ENCODE data around the gene THAP8.

The THAP8 gene

DNA sequence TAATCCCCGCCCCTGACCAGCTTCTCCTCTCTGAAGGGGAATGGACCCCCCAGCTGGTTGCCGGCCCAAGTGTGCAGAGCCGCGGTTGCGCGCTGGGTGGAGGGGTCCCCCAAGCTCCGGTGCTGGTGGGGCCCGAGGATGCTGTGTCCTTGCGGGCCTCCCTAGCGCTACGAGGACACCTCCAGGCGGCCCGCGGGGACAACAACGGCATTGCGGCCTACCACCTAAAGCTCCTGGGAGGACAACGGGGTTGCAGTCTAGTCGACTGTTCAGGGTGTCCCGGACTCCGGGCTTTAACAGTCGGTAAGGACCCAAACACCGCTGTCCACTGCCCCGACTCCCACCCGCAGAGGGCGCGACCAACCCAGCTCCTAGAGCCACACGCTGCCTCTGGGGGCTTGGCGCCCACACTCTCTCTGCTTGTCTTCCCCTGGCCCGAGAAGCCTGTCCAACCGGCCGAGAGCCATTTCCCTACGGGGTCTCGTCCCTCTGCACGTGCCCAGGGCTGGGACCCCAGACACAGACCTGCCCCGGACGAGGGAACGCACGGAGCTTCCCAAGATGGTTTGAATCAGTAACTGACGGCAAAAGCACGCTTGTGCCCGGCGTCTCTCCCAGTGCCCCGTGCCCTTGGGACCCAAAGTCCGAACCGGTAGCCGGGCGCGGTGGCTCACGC lies 60.0 kb downstream of the THAP8 start:
- DNase-seq (ENCODE audit: low read depth): no peak
- TF ChIP-seq, protein P1, sequence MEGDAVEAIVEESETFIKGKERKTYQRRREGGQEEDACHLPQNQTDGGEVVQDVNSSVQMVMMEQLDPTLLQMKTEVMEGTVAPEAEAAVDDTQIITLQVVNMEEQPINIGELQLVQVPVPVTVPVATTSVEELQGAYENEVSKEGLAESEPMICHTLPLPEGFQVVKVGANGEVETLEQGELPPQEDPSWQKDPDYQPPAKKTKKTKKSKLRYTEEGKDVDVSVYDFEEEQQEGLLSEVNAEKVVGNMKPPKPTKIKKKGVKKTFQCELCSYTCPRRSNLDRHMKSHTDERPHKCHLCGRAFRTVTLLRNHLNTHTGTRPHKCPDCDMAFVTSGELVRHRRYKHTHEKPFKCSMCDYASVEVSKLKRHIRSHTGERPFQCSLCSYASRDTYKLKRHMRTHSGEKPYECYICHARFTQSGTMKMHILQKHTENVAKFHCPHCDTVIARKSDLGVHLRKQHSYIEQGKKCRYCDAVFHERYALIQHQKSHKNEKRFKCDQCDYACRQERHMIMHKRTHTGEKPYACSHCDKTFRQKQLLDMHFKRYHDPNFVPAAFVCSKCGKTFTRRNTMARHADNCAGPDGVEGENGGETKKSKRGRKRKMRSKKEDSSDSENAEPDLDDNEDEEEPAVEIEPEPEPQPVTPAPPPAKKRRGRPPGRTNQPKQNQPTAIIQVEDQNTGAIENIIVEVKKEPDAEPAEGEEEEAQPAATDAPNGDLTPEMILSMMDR (IDR thresholded peaks at IDR 0.05; ENCODE audit: control insufficient read depth, insufficient read depth, low read depth, low read length, missing control alignments): no peak
- H3K4me3 ChIP-seq (ENCODE audit: control insufficient read depth, low read depth, low read length): peak overlapping the region; percentile 84

DNA sequence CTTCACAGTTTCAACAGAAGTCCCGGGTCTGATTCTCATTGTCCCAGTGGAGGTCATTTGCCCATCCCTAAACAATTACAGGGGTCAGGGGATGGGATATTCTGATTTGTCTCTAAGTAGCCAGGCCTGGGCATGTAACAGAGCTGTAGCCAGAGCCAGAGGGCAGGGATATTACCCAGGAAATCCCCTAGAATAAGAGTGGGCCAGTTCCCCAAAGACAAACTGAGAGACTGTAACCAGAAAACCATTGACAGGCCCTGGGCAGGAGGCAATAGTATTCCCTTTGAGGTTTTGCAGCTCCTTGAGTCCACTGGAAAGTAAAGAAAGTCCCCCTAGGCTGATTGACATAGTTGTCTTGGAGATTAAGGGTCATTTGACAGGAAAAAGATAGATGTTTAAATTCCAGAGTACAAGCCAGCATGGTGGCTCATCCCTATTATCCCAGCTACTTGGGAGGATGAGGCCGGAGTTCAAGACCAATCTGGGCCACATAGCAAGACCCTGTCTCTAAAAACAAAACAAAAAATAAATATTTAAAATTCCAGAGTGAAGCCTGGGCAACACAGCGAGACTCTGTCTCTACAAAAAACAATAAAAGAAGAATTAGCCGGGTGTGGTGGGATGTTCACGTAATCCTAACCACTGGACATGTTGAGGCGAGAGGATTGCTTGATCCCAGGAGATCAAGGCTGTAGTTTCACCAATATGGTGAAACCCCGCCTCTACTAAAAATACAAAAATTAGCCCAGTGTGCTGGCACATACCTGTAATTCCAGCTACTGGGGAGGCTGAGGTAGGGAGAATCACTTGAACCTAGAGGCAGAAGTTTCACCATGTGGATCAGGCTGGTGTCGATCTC lies 60.9 kb downstream of the THAP8 start:
- TF ChIP-seq, protein P1 (IDR thresholded peaks at IDR 0.05; ENCODE audit: control insufficient read depth, insufficient read depth, low read depth, low read length, missing control alignments): no peak
- no peak overlapping the region for H3K4me3 ChIP-seq (ENCODE audit: control insufficient read depth, low read depth, low read length)
- DNase-seq (ENCODE audit: low read depth): no peak

DNA sequence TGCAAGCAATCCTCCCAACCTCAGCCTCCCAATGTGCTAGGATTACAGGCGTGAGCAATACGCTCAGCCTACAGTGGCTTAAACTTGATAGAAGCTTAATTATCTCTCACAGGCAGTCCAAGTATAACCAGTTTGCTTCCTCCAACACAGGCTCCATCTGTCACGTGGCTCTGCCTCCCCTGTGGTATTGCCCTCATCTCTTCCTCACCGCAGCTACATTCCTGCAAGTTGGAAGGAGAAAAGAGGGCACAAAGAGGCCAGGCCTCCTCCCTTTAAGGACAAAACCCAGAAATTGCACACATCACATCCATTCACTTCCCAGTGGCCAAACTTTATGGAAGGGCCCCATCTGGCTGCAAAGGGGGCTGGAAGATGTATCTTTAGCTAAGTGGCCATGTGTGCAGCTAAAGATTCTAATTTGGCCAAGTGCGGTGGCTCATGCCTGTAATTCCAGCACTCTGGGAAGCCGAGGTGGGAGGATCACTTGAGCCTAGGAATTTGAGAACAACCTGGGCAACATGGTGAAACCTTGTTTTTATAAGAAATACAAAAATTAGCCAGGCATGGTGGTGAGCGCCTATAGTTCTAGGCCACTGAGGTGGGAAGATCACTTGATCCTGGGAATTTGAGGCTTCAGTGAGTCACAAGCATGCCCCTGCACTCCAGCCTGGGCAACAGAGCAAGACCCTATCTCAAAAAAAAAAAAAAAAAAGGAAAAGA lies 62.2 kb downstream of the THAP8 start:
- no peak overlapping the region for H3K4me3 ChIP-seq (ENCODE audit: control insufficient read depth, low read depth, low read length)
- TF ChIP-seq, protein P1 (IDR thresholded peaks at IDR 0.05; ENCODE audit: control insufficient read depth, insufficient read depth, low read depth, low read length, missing control alignments): no peak
- DNase-seq (ENCODE audit: low read depth): no peak

DNA sequence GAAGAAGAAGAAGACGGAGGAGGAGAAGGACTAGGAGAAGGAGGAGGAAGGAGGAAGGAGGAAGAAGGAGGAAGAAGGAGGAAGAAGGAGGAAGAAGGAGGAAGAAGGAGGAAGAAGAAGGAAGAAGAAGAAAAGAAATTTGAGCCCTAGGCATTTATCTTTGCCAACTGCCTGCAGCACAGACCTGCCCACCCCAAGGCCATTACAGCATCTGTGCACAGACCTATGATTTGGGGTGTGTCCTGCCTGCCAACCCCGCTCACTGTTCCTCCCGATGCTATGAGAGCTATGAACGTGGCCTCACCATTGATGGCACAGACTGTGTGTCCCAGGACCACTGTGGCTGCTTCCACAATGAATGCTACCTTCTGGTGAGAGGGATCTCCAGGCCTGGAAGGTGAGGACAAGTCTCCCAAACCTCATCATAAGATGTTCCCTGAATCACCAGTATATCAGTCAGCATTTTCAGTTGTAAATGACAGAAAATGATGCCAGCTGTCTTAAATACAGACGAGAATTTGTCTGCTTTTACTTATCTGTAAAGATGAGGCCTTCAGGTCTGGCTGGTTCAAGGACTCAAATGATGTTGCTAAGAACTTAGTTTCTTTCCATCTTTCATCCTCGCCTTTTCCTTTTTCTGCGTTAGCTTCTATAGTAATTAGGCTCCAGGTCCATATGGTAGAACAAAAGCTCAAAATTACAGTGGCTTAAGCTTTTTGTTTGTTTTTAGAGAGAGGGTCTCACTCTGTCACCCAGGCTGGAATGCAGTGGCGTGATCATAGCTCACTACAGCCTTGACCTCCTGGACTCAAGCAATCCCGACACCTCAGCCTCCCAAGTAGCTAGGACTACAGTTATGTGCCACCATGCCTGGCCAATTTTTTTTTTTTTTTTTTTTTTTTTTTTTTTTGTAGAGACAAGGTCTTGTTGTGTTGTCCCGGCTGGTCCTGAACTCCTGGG lies 63.0 kb downstream of the THAP8 start:
- DNase-seq (ENCODE audit: low read depth): no peak
- no peak overlapping the region for H3K4me3 ChIP-seq (ENCODE audit: control insufficient read depth, low read depth, low read length)
- TF ChIP-seq, protein P1 (IDR thresholded peaks at IDR 0.05; ENCODE audit: control insufficient read depth, insufficient read depth, low read depth, low read length, missing control alignments): no peak

DNA sequence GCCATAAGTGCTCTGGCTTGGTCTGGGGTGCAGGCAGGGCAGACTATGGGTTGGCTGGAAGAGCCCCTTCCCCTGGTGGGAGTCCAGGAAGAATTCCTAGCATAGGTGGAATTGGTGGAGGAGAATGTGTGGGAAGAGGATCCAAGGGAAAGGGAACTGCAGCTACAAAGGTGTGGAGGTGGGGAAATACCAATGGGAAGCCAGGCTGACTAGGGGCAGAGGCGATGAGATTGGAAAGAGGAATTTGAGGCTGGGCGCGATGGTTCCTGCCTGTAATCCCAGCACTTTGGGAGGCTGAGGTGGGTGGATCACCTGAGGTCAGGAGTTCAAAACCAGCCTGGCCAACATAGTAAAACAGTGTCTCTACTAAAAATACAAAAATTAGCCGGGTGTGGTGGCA lies 63.9 kb downstream of the THAP8 start:
- TF ChIP-seq, protein P1 (IDR thresholded peaks at IDR 0.05; ENCODE audit: control insufficient read depth, insufficient read depth, low read depth, low read length, missing control alignments): no peak
- DNase-seq (ENCODE audit: low read depth): no peak
- no peak overlapping the region for H3K4me3 ChIP-seq (ENCODE audit: control insufficient read depth, low read depth, low read length)
